Upper lobe of left lung (tissue), 4 donors: ENCODE results near the gene LRP1B.

Source experiments
- EP300 ChIP-seq, 4 donors: sonication (generic); formaldehyde crosslinking; IDR thresholded peaks; one replicate each; pipeline ENCODE4 v1.5.1; 2017; ENCODE audit warnings: antibody characterized with exemption in 4 of 4, control low read depth in 2 of 4
- POLR2A ChIP-seq, 4 donors: fragments of 450-650 bp; IDR thresholded peaks; one replicate each; pipeline ENCODE4 v1.5.1; 2016 to 2017; ENCODE audit warnings: antibody characterized with exemption in 4 of 4, mild to moderate bottlenecking in 2 of 4
- POLR2AphosphoS5 ChIP-seq, 2 donors: sonication (generic); formaldehyde crosslinking; IDR thresholded peaks; one replicate each; pipeline ENCODE4 v1.5.1; 2017; ENCODE audit warnings: antibody characterized with exemption in 2 of 2
- TF ChIP-seq, protein P1 (sequence below), 6 experiments: fragments of 450-650 bp in 4 of 6; fragments of 200-600 bp in 2 of 6; sonication (generic) in 2 of 6; IDR thresholded peaks; one replicate each; pipeline ENCODE4 v1.5.1; 2016 to 2019; ENCODE audit warnings: antibody characterized with exemption in 6 of 6

DNA sequence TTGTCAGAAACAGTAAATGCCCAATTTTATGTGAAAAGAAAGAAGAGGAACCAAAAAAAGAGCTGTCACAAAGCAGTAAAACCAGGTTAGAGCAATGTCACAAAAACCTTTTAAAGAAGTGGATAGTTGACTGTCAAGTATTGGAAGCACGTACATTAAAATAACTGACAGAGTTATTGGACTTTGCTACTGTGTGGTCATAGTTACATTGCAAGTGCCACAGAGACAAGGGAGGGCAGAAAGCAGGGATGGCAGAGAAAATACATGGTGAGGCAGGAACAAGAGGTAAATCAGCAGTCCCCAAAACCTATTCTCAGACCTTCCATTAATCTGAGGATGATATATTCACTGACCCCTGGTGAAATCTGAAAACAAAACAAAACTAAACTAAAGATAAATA is 116.3 kb downstream of the LRP1B start:
- TF ChIP-seq, protein P1, sequence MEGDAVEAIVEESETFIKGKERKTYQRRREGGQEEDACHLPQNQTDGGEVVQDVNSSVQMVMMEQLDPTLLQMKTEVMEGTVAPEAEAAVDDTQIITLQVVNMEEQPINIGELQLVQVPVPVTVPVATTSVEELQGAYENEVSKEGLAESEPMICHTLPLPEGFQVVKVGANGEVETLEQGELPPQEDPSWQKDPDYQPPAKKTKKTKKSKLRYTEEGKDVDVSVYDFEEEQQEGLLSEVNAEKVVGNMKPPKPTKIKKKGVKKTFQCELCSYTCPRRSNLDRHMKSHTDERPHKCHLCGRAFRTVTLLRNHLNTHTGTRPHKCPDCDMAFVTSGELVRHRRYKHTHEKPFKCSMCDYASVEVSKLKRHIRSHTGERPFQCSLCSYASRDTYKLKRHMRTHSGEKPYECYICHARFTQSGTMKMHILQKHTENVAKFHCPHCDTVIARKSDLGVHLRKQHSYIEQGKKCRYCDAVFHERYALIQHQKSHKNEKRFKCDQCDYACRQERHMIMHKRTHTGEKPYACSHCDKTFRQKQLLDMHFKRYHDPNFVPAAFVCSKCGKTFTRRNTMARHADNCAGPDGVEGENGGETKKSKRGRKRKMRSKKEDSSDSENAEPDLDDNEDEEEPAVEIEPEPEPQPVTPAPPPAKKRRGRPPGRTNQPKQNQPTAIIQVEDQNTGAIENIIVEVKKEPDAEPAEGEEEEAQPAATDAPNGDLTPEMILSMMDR (IDR thresholded peaks at IDR 0.05) = no peak
- no peak for TF ChIP-seq POLR2AphosphoS5 (IDR thresholded peaks at IDR 0.05)
- TF ChIP-seq POLR2A (IDR thresholded peaks at IDR 0.05) = no peak
- no peak for TF ChIP-seq EP300 (IDR thresholded peaks at IDR 0.05)
